Heart left ventricle (tissue), 16 donors: ENCODE measurements around the gene YPEL5. TPM values are rescaled to one million over a fixed set of nuclear protein-coding genes. Genes with fewer than 3 reads are reported as not detected.
A peak's percentile ranks its signal among the peaks of the same experiment; 100 is the strongest.

Source experiments
- ATAC-seq, 4 donors: fragments of 200-7000 bp; cut with Tn5 transposase; one replicate each; pipeline ENCODE4 v1.9.1; 2020 to 2022; ENCODE audit warnings: moderate library complexity in 4 of 4, mild to moderate bottlenecking in 3 of 4, moderate number of reproducible peaks in 1 of 4
- DNase-seq, 5 donors: peaks; one replicate each; pipeline ENCODE4 v3.0.0-alpha.2; 2020
- H3K27ac ChIP-seq, 12 donors: fragments of 200-600 bp; sonication (generic) in 4 of 12; one replicate each; pipeline versions ENCODE4 v1.5.0 to v1.8.0; 2016 to 2022; ENCODE audit warnings: mild to moderate bottlenecking in 2 of 12
- H3K27me3 ChIP-seq, 9 donors: fragments of 200-600 bp; sonication (generic) in 2 of 9; one replicate each; pipeline versions ENCODE4 v1.5.1 to v1.8.0; 2016 to 2022; ENCODE audit warnings: mild to moderate bottlenecking in 3 of 9
- H3K36me3 ChIP-seq, 9 donors: fragments of 200-600 bp; sonication (generic) in 2 of 9; one replicate each; pipeline versions ENCODE4 v1.5.0 to v1.8.0; 2018 to 2022; ENCODE audit warnings: mild to moderate bottlenecking in 2 of 9
- H3K4me1 ChIP-seq, 12 donors: fragments of 200-600 bp; sonication (generic) in 4 of 12; one replicate each; pipeline versions ENCODE4 v1.5.0 to v1.8.0; 2016 to 2022; ENCODE audit warnings: mild to moderate bottlenecking in 3 of 12
- H3K4me3 ChIP-seq, 12 donors: fragments of 200-600 bp; sonication (generic) in 4 of 12; one replicate each; pipeline versions ENCODE4 v1.5.0 to v1.8.0; 2017 to 2022; ENCODE audit warnings: mild to moderate bottlenecking in 9 of 12, moderate library complexity in 4 of 12
- H3K9me3 ChIP-seq, 12 donors: fragments of 200-600 bp; sonication (generic) in 4 of 12; one replicate each; pipeline versions ENCODE4 v1.5.0 to v1.8.0; 2016 to 2022; ENCODE audit warnings: mild to moderate bottlenecking in 1 of 12
- POLR2A ChIP-seq, 2 donors: fragments of 450-650 bp; IDR thresholded peaks; one replicate each; pipeline ENCODE4 v1.6.1; 2017; ENCODE audit warnings: antibody characterized with exemption in 2 of 2, mild to moderate bottlenecking in 2 of 2, moderate library complexity in 2 of 2
- WGBS, 4 donors: extraction: QIAGEN DNeasy Blood & Tissue Kit in 2 of 4; methylation state at CpG; one replicate each; pipeline versions ENCODE4 v1.1.5 to v1.1.7; 2013 to 2018; 5-methylcytosine and 5-hydroxymethylcytosine counted together
- intact Hi-C, 10 donors: fragments of 100-400 bp; cut with DNase I; formaldehyde crosslinking; loops; one replicate each; pipeline versions ENCODE4 v1.11.1 to v1.14.2; 2022
- polyA plus RNA-seq, 2 donors: library from polyadenylated mRNA; stranded (reverse); fragments of 200-250 nt; gene quantifications; one replicate each; pipeline ENCODE4 v1.2.3, GENCODE V29; 2013
- total RNA-seq, 9 donors: library from RNA; depleted of rRNA in 2 of 9; stranded (reverse); fragments of >200 nt in 2 of 9; fragmentation: NEBNext Ultra II Directional in 3 of 9; extraction: Animal tissue kit (Norgen Biotek cat#: 25700) in 3 of 9; gene quantifications; one replicate each; pipeline versions ENCODE4 v1.1.0 to v1.2.4, GENCODE V29; 2016 to 2023
- TF ChIP-seq, protein P1 (sequence below), 12 donors: fragments of 200-600 bp; sonication (generic) in 4 of 12; IDR thresholded peaks; one replicate each; pipeline versions ENCODE4 v1.5.0 to v1.8.0; 2018 to 2022; ENCODE audit warnings: antibody characterized with exemption in 12 of 12, mild to moderate bottlenecking in 5 of 12
- donor health status: ischemic (EF 13 %, LVEDD 7.1; RV severe dilation, severe dysfunction).
- donor health status: healthy with polysubstance abuse.
- donor health status: DM: no; HTN: yes; CAD: no.
- donor health status: DM: no; HTN: no; CAD: no.
- donor health status: ischemic (EF 25% LVEDD 6.9; RV normal size, moderate dysfunction).
- donor health status: ischemic (EF 25% LVEDD 5.7; RV mildly dilated, moderate dysfunction).
- donor health status: healthy.
- donor health status: DM: yes; HTN: yes; CAD: no.
- donor health status: ischemic (EF 35%, LVEDD 5.7; RV mildly dilated, moderate dysfunction).
- donor health status: nonischemic (EF 11% LVEDD 7.7; RV severe dilation, severe dysfunction).
- donor health status: DM: yes; HTN: yes; CAD: no.
- donor health status: PGD.
- donor health status: ischemic (EF 29% LVEDD 5.4; RV normal size, mild dysfunction).
- donor health status: nonischemic (EF 23%, LVEDD 6.1; RV moderate dilation, normal function).

YPEL5 gene
- total and polyA plus RNA-seq, 11 donors = 36.4 to 90.6 (median 57.7) TPM

DNA sequence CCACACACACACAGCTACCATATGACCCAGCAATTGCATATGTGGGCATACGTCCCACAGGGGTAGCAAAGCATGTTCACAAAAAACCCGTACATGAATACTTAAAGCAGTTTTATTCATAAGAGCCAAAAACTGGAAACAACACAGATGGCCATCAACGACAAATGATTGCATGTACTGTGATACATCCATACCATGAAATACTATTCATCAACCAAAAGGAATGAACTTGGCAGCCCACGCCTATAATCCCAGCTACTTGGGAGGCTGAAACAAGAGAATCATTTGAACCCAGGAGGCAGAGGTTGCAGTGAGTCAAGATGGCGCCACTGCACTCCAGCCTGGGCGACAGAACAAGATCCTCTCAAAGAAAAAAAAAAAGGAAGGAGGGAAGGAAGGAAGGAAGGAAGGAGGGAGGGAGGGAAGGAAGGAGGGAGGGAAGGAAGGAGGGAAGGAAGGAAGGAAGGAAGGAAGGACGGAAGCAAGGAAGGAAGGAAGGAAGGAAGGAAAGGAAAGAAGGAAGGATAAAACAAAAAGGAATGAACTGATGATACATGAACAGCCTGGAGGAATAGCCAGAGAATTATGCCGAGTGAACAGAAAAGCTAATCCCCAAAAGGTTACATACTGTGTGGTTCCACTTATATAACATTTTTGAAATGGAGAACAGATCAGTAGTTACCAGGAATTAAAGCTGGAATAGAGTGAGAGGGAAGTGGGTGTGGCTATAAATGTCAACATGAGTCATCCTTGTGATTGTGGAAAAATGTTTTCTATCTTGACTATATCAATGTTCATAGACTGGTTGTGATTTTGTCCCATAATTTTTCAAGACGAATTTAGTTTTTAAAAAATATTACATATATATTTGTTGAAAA, 19.6 kb upstream of the YPEL5 start:
- Histone ChIP-seq H3K27ac (no peak overlapping the region), H3K36me3 (no peaks in the 10 kb centered on the region), H3K4me1 (no peaks in the 10 kb centered on the region), H3K9me3 (peaks cover 0 to 8% (median 0%) of the 10 kb centered on the region in 12 donors), H3K27me3 (no peaks in the 10 kb centered on the region), H3K4me3 (no peak overlapping the region)
- intact Hi-C loops = no loop called here
- 78 to 83% (median 81%) methylated on average over 9 of the region's 9 CpGs for WGBS, 4 donors
- TF ChIP-seq POLR2A (IDR thresholded peaks at IDR 0.05) = no peak
- TF ChIP-seq, protein P1, sequence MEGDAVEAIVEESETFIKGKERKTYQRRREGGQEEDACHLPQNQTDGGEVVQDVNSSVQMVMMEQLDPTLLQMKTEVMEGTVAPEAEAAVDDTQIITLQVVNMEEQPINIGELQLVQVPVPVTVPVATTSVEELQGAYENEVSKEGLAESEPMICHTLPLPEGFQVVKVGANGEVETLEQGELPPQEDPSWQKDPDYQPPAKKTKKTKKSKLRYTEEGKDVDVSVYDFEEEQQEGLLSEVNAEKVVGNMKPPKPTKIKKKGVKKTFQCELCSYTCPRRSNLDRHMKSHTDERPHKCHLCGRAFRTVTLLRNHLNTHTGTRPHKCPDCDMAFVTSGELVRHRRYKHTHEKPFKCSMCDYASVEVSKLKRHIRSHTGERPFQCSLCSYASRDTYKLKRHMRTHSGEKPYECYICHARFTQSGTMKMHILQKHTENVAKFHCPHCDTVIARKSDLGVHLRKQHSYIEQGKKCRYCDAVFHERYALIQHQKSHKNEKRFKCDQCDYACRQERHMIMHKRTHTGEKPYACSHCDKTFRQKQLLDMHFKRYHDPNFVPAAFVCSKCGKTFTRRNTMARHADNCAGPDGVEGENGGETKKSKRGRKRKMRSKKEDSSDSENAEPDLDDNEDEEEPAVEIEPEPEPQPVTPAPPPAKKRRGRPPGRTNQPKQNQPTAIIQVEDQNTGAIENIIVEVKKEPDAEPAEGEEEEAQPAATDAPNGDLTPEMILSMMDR (IDR thresholded peaks at IDR 0.05) = no peak
- no peak for DNase-seq
- no peak for ATAC-seq

GRCh38 chr2:30134582-30134981, 12.2 kb upstream of the YPEL5 start:
- Histone ChIP-seq H3K36me3 (no peaks in the 10 kb centered on the region), H3K9me3 (no peaks in the 10 kb centered on the region), H3K4me1 (peaks cover 0 to 4% (median 0%) of the 10 kb centered on the region in 12 donors), H3K27ac (no peak overlapping the region), H3K4me3 (no peak overlapping the region), H3K27me3 (peaks cover 0 to 8% (median 0%) of the 10 kb centered on the region in 9 donors)
- whole genome bisulfite sequencing, 4 donors = 67 to 86% (median 70%) methylated on average over 5 of the region's 5 CpGs
- no peak for ATAC-seq
- intact Hi-C loops = no loop called here
- DNase-seq = no peak
- TF ChIP-seq, protein P1 (IDR thresholded peaks at IDR 0.05) = no peak
- no peak for TF ChIP-seq POLR2A (IDR thresholded peaks at IDR 0.05)

GRCh38 chr2:30135541-30135940, 11.3 kb upstream of the YPEL5 start:
- H3K4me3 ChIP-seq = no peak overlapping the region
- no peaks in the 10 kb centered on the region for H3K9me3 ChIP-seq
- peak in 1 of 4 donors; percentile 20 for ATAC-seq
- TF ChIP-seq POLR2A (IDR thresholded peaks at IDR 0.05) = no peak
- TF ChIP-seq, protein P1 (IDR thresholded peaks at IDR 0.05) = no peak
- no peaks in the 10 kb centered on the region for H3K36me3 ChIP-seq
- 60 to 77% (median 65%) methylated on average over 3 of the region's 3 CpGs for WGBS, 4 donors
- intact Hi-C loops = no loop called here
- peaks cover 0 to 8% (median 0%) of the 10 kb centered on the region in 9 donors for H3K27me3 ChIP-seq
- H3K4me1 ChIP-seq = peaks cover 0 to 4% (median 0%) of the 10 kb centered on the region in 12 donors
- no peak for DNase-seq
- no peak overlapping the region for H3K27ac ChIP-seq

DNA sequence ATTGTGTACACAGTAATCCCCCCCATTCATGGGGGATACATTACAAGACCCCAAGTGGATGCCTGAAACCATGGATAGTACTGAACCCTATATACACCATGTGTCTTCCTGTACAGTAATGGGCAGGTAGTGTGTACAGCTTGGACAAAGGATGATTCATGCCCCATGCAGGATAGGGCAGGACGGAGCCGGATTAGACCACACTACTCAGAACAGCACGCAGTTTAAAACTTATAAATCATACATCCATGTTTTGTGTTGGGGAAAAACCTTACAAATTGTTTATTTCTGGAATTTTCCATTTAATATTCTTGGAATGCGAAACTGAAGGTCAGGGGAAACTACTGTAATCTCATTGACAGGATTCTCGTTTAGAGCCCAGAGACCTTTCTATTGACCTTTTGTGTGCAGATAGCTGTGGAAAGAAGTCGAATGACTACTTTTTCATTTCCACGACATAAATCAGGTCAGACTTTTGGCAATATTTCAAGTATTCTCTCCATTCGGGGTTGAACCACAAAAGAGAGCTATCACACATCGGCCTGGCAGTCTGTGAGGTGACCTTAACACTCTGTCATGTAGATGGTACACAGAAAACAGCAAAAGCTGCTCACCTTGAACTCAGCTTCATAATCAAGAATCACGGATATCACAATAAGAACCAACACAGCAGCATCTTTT, 9.9 kb upstream of the YPEL5 start:
- 71 to 73% (median 71%) methylated on average over 10 of the region's 10 CpGs for WGBS, 4 donors
- H3K27me3 ChIP-seq = peaks cover 0 to 8% (median 0%) of the 10 kb centered on the region in 9 donors
- no peak overlapping the region for H3K4me3 ChIP-seq
- ATAC-seq (no peak), DNase-seq (no peak)
- H3K9me3 ChIP-seq = no peaks in the 10 kb centered on the region
- no peaks in the 10 kb centered on the region for H3K36me3 ChIP-seq
- H3K27ac ChIP-seq = no peak overlapping the region
- TF ChIP-seq POLR2A (IDR thresholded peaks at IDR 0.05) = no peak
- TF ChIP-seq, protein P1 (IDR thresholded peaks at IDR 0.05) = no peak
- intact Hi-C loops = loop anchor here in 1 of 10 donors (2.0 kb wide), 1 partner anchor 22 kb away; no protein-coding TSS in a partner anchor
- H3K4me1 ChIP-seq = peaks cover 0 to 4% (median 0%) of the 10 kb centered on the region in 12 donors
